HG03280 (cell line): ENCODE measurements around the gene MCMBP.
"Not testable (repeated sequence)": the region's sequence is repeated elsewhere in the genome, so short reads cannot be mapped to it uniquely, and the experiment has no call there.

Experiments
- ATAC-seq: cut with Tn5 transposase; IDR thresholded peaks from one replicate; pipeline ENCODE4 v1.9.1; 2021; ENCODE audit warnings: mild to moderate bottlenecking, moderate library complexity; ENCODE audit not compliant: unreplicated experiment

The MCMBP gene

GRCh38 chr10:119872610-119872859, at the start of gene MCMBP:
Gene MCMBP (minus strand): TSS chr10:119872843. CDS start chr10:119872584, 259 bp downstream.
- ATAC-seq = no peak

- no peak for ATAC-seq
Measured at GRCh38 chr10:119919826-119920225, 47.2 kb upstream of the MCMBP start.

- ATAC-seq = no peak
Measured at GRCh38 chr10:119919271-119919670, 46.6 kb upstream of the MCMBP start.

- ATAC-seq = no peak
Measured at GRCh38 chr10:119917777-119918176, 45.1 kb upstream of the MCMBP start.

- no peak for ATAC-seq
Measured at GRCh38 chr10:119910689-119911088, 38.0 kb upstream of the MCMBP start.

GRCh38 chr10:119908166-119908565, 35.5 kb upstream of the MCMBP start:
- no peak for ATAC-seq

GRCh38 chr10:119907695-119908094, 35.1 kb upstream of the MCMBP start:
- not testable (repeated sequence) for ATAC-seq

GRCh38 chr10:119903946-119904666, 31.5 kb upstream of the MCMBP start:
- ATAC-seq = no peak

- no peak for ATAC-seq
Measured at GRCh38 chr10:119898577-119898976, 25.9 kb upstream of the MCMBP start.

GRCh38 chr10:119896937-119897770, 24.5 kb upstream of the MCMBP start:
- no peak for ATAC-seq

- no peak for ATAC-seq
Measured at GRCh38 chr10:119896061-119896655, 23.5 kb upstream of the MCMBP start.

GRCh38 chr10:119893845-119894427, 21.3 kb upstream of the MCMBP start:
- ATAC-seq = no peak

- ATAC-seq = peak; percentile 1
Measured at GRCh38 chr10:119893074-119893473, 20.4 kb upstream of the MCMBP start.

- ATAC-seq = peak; percentile 99
Measured at GRCh38 chr10:119892188-119893065, 19.8 kb upstream of the MCMBP start, which contains the start of gene SEC23IP. Gene SEC23IP (plus strand): TSS chr10:119892730. CDS start chr10:119892783, 53 bp downstream.

- ATAC-seq = not testable (repeated sequence)
Measured at GRCh38 chr10:119891849-119892187, 19.2 kb upstream of the MCMBP start.

- not testable (repeated sequence) for ATAC-seq
Measured at GRCh38 chr10:119890307-119890706, 17.7 kb upstream of the MCMBP start.

- ATAC-seq = not testable (repeated sequence)
Measured at GRCh38 chr10:119889201-119889600, 16.6 kb upstream of the MCMBP start.

- ATAC-seq = not testable (repeated sequence)
Measured at GRCh38 chr10:119888715-119889114, 16.1 kb upstream of the MCMBP start.

GRCh38 chr10:119886070-119886469, 13.4 kb upstream of the MCMBP start:
- ATAC-seq = not testable (repeated sequence)

- not testable (repeated sequence) for ATAC-seq
Measured at GRCh38 chr10:119883901-119884611, 11.4 kb upstream of the MCMBP start.
